Panc1 (cell line): ENCODE measurements around the gene SLC44A4.

Source experiments
- CTCF ChIP-seq: fragments of 450-650 bp; IDR thresholded peaks from 2 replicates; pipeline ENCODE4 v1.5.1; 2017; ENCODE audit warnings: mild to moderate bottlenecking
- REST ChIP-seq, 2 experiments: IDR thresholded peaks; 2 replicates each; pipeline ENCODE4 v1.6.1; 2011 to 2012; ENCODE audit warnings: low read depth in 2 of 2, control low read depth in 1 of 2, low read length in 1 of 2, mild to moderate bottlenecking in 1 of 2, moderate library complexity in 1 of 2; ENCODE audit not compliant: insufficient read depth in 1 of 2

- no peak for TF ChIP-seq CTCF
- TF ChIP-seq REST (IDR thresholded peaks at IDR 0.05; ENCODE audit: insufficient read depth in 1 of 2, low read depth in 2 of 2, low read length in 1 of 2) = no peak
Observed at GRCh38 chr6:31862344-31863235, 16.2 kb downstream of the SLC44A4 start, which contains the start of gene NEU1.
